ENCODE measurements around the gene BCAT1.

GRCh38 chr12:24777359-24777758, 171.5 kb downstream of the BCAT1 start:
- TF ChIP-seq, protein P1, sequence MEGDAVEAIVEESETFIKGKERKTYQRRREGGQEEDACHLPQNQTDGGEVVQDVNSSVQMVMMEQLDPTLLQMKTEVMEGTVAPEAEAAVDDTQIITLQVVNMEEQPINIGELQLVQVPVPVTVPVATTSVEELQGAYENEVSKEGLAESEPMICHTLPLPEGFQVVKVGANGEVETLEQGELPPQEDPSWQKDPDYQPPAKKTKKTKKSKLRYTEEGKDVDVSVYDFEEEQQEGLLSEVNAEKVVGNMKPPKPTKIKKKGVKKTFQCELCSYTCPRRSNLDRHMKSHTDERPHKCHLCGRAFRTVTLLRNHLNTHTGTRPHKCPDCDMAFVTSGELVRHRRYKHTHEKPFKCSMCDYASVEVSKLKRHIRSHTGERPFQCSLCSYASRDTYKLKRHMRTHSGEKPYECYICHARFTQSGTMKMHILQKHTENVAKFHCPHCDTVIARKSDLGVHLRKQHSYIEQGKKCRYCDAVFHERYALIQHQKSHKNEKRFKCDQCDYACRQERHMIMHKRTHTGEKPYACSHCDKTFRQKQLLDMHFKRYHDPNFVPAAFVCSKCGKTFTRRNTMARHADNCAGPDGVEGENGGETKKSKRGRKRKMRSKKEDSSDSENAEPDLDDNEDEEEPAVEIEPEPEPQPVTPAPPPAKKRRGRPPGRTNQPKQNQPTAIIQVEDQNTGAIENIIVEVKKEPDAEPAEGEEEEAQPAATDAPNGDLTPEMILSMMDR (IDR thresholded peaks at IDR 0.05; ENCODE audit: borderline replicate concordance, extremely low read depth, low read length, poor library complexity, severe bottlenecking): no peak
- no peak for TF ChIP-seq EZH2 (IDR thresholded peaks at IDR 0.05; ENCODE audit: borderline replicate concordance, low read depth, low read length, severe bottlenecking)

All from DND-41 (cell line).